Uterus (tissue), 4 donors: ENCODE measurements around the gene KLHDC4. TPM values are rescaled to one million over a fixed set of nuclear protein-coding genes. Genes with fewer than 3 reads are reported as not detected.

Experiments
- DNase-seq, 2 donors: peaks; one replicate each; pipeline ENCODE4 v3.0.0-alpha.2; 2019 to 2020
- H3K27ac ChIP-seq, 2 donors: fragments of 200-600 bp; sonication (generic); 1 replicate in 1 of 2; 2 replicates in 1 of 2; pipeline ENCODE4 v1.5.1; 2016 to 2018
- H3K27me3 ChIP-seq, 2 donors: fragments of 200-600 bp; sonication (generic); one replicate each; pipeline ENCODE4 v1.5.1; 2018 to 2019; ENCODE audit warnings: control low read depth in 1 of 2
- H3K36me3 ChIP-seq, 2 donors: fragments of 200-600 bp; sonication (generic); one replicate each; pipeline ENCODE4 v1.5.1; 2019; ENCODE audit warnings: control low read depth in 1 of 2
- H3K4me1 ChIP-seq, 2 donors: fragments of 200-600 bp; sonication (generic); one replicate each; pipeline ENCODE4 v1.5.1; 2018 to 2019; ENCODE audit warnings: control low read depth in 1 of 2
- H3K4me3 ChIP-seq, 2 donors: fragments of 200-600 bp; sonication (generic); 1 replicate in 1 of 2; 2 replicates in 1 of 2; pipeline ENCODE4 v1.5.1; 2018 to 2019; ENCODE audit warnings: mild to moderate bottlenecking in 1 of 2
- H3K9me3 ChIP-seq, 2 donors: fragments of 200-600 bp; sonication (generic); one replicate each; pipeline ENCODE4 v1.5.1; 2019; ENCODE audit warnings: control low read depth in 1 of 2
- POLR2A ChIP-seq, 2 donors: fragments of 450-650 bp; IDR thresholded peaks; one replicate each; pipeline ENCODE4 v1.6.1; 2016; ENCODE audit warnings: antibody characterized with exemption in 2 of 2, mild to moderate bottlenecking in 1 of 2, moderate library complexity in 1 of 2
- intact Hi-C: fragments of 100-400 bp; cut with DNase I; formaldehyde crosslinking; loops from one replicate; pipeline ENCODE4 v1.15.1; 2023; ENCODE audit warnings: low total_unique reads
- total RNA-seq, 4 donors: library from RNA; depleted of rRNA in 3 of 4; stranded (reverse); fragments of >200 nt in 3 of 4; gene quantifications; one replicate each; pipeline versions ENCODE4 v1.1.0 to v1.2.4, GENCODE V29; 2014 to 2023
- TF ChIP-seq, protein P1 (sequence below), 4 experiments: fragments of 200-600 bp in 2 of 4; fragments of 450-650 bp in 2 of 4; sonication (generic) in 2 of 4; IDR thresholded peaks; one replicate each; pipeline ENCODE4 v1.5.1; 2016 to 2019; ENCODE audit warnings: antibody characterized with exemption in 4 of 4, mild to moderate bottlenecking in 2 of 4, moderate library complexity in 1 of 4
- donor health status: DM: yes; HTN: yes; CAD: no.

KLHDC4 gene
- total RNA-seq, 4 donors from 2014 or later: 25.1 to 49.2 (median 36.4) TPM

GRCh38 chr16:87725596-87726235 is 40.1 kb downstream of the KLHDC4 start:
- Histone ChIP-seq H3K9me3 (no peaks in the 10 kb centered on the region), H3K4me3 (no peak overlapping the region), H3K36me3 (no peaks in the 10 kb centered on the region), H3K27ac (no peak overlapping the region), H3K27me3 (no peaks in the 10 kb centered on the region), H3K4me1 (no peaks in the 10 kb centered on the region)
- TF ChIP-seq, protein P1, sequence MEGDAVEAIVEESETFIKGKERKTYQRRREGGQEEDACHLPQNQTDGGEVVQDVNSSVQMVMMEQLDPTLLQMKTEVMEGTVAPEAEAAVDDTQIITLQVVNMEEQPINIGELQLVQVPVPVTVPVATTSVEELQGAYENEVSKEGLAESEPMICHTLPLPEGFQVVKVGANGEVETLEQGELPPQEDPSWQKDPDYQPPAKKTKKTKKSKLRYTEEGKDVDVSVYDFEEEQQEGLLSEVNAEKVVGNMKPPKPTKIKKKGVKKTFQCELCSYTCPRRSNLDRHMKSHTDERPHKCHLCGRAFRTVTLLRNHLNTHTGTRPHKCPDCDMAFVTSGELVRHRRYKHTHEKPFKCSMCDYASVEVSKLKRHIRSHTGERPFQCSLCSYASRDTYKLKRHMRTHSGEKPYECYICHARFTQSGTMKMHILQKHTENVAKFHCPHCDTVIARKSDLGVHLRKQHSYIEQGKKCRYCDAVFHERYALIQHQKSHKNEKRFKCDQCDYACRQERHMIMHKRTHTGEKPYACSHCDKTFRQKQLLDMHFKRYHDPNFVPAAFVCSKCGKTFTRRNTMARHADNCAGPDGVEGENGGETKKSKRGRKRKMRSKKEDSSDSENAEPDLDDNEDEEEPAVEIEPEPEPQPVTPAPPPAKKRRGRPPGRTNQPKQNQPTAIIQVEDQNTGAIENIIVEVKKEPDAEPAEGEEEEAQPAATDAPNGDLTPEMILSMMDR (IDR thresholded peaks at IDR 0.05): no peak
- no peak for TF ChIP-seq POLR2A (IDR thresholded peaks at IDR 0.05)
- intact Hi-C loops: no loop called here
- DNase-seq: no peak

- no peaks in the 10 kb centered on the region for H3K4me1 ChIP-seq
- TF ChIP-seq, protein P1 (IDR thresholded peaks at IDR 0.05): no peak
- no peak for TF ChIP-seq POLR2A (IDR thresholded peaks at IDR 0.05)
- no peaks in the 10 kb centered on the region for H3K36me3 ChIP-seq
- DNase-seq: no peak
- no peak overlapping the region for H3K27ac ChIP-seq
- no peak overlapping the region for H3K4me3 ChIP-seq
- H3K9me3 ChIP-seq: no peaks in the 10 kb centered on the region
- no peaks in the 10 kb centered on the region for H3K27me3 ChIP-seq
- intact Hi-C loops: no loop called here
Measured at GRCh38 chr16:87724490-87725291, 41.1 kb downstream of the KLHDC4 start.

GRCh38 chr16:87723226-87723623 is 42.6 kb downstream of the KLHDC4 start:
- H3K4me3 ChIP-seq: no peak overlapping the region
- no peaks in the 10 kb centered on the region for H3K27me3 ChIP-seq
- TF ChIP-seq POLR2A (IDR thresholded peaks at IDR 0.05): no peak
- TF ChIP-seq, protein P1 (IDR thresholded peaks at IDR 0.05): no peak
- DNase-seq: no peak
- intact Hi-C loops: no loop called here
- H3K9me3 ChIP-seq: no peaks in the 10 kb centered on the region
- H3K27ac ChIP-seq: no peak overlapping the region
- H3K36me3 ChIP-seq: no peaks in the 10 kb centered on the region
- H3K4me1 ChIP-seq: no peaks in the 10 kb centered on the region

- no peak overlapping the region for H3K27ac ChIP-seq
Measured at GRCh38 chr16:87722590-87723225, 43.1 kb downstream of the KLHDC4 start.

More at GRCh38 chr16:87722590-87723225, 43.1 kb downstream of the KLHDC4 start:
- no peak for DNase-seq
- H3K4me1 ChIP-seq: no peaks in the 10 kb centered on the region
- TF ChIP-seq, protein P1 (IDR thresholded peaks at IDR 0.05): no peak
- TF ChIP-seq POLR2A (IDR thresholded peaks at IDR 0.05): no peak
- no peaks in the 10 kb centered on the region for H3K36me3 ChIP-seq
- intact Hi-C loops: no loop called here
- no peak overlapping the region for H3K4me3 ChIP-seq
- no peaks in the 10 kb centered on the region for H3K9me3 ChIP-seq
- no peaks in the 10 kb centered on the region for H3K27me3 ChIP-seq
